Measurements from ENCODE around the gene HSD17B4.
"Not testable (repeated sequence)": the region's sequence is repeated elsewhere in the genome, so short reads cannot be mapped to it uniquely, and the experiment has no call there.

The HSD17B4 gene

DNA sequence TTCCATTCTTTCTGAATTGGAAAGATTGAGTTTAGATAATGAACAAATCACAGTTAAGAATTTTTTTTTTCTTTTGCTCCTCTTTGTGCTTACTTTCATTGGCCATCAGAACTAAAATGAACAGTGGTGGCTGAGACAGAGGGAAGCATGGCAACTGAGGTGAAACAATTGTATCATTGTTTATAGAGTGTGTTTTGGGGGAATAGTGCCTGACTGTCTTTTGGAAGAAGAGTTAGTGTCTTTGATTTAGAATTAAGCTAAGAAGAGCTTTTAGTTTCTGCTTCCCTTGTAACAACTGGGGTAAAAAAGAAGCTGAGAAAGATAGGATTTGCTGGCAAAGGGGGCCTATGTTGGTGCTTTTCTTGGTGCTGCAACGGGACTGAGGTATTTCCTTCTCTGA lies 24.0 kb downstream of the HSD17B4 start:
- Histone ChIP-seq H4K20me1 (ENCODE audit: insufficient read depth, low read length) (no peaks in the 10 kb centered on the region), H3K27me3 (ENCODE audit: insufficient read depth, low read length, poor library complexity) (no peaks in the 10 kb centered on the region), H3K27ac (ENCODE audit: low read length) (no peak overlapping the region), H3K9ac (ENCODE audit: low read depth, low read length) (no peak overlapping the region), H3K4me2 (ENCODE audit: insufficient read depth, low read length) (no peak overlapping the region), H3K4me1 (ENCODE audit: insufficient read depth, low read length) (no peaks in the 10 kb centered on the region), H3K4me3 (ENCODE audit: low read depth in 1 of 2, low read length in 2 of 2) (no peak overlapping the region), H3K36me3 (ENCODE audit: insufficient read depth, low read length) (peaks cover 57% of the 10 kb centered on the region; the same call in 1 of the 2 replicates), H3K9me3 (ENCODE audit: insufficient read depth, low read length, severe bottlenecking) (no peaks in the 10 kb centered on the region), H3K79me2 (ENCODE audit: insufficient read depth, low read length) (peaks cover 3% of the 10 kb centered on the region; the same call in 1 of the 2 replicates), H2AFZ (ENCODE audit: low read depth, low read length) (no peak overlapping the region)
- no peak for ATAC-seq (ENCODE audit: insufficient read depth, low read depth)
- DNase-seq, result no peak
- TF ChIP-seq EZH2 (IDR thresholded peaks at IDR 0.05; ENCODE audit: borderline replicate concordance, low read depth, low read length, severe bottlenecking), result no peak

DNA sequence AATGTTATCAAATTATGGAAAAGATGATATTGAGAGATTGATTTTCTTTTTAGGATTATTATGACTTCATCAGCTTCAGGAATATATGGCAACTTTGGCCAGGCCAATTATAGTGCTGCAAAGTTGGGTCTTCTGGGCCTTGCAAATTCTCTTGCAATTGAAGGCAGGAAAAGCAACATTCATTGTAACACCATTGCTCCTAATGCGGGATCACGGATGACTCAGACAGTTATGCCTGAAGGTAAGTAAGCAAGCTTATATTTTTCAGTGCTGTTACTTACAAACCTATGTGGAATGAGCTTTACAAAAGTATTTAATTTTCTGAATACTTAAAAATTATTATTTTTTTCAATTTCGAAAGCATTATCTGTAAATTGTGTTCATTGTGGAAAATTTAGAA lies 26.5 kb downstream of the HSD17B4 start:
- TF ChIP-seq, protein P1, sequence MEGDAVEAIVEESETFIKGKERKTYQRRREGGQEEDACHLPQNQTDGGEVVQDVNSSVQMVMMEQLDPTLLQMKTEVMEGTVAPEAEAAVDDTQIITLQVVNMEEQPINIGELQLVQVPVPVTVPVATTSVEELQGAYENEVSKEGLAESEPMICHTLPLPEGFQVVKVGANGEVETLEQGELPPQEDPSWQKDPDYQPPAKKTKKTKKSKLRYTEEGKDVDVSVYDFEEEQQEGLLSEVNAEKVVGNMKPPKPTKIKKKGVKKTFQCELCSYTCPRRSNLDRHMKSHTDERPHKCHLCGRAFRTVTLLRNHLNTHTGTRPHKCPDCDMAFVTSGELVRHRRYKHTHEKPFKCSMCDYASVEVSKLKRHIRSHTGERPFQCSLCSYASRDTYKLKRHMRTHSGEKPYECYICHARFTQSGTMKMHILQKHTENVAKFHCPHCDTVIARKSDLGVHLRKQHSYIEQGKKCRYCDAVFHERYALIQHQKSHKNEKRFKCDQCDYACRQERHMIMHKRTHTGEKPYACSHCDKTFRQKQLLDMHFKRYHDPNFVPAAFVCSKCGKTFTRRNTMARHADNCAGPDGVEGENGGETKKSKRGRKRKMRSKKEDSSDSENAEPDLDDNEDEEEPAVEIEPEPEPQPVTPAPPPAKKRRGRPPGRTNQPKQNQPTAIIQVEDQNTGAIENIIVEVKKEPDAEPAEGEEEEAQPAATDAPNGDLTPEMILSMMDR (IDR thresholded peaks at IDR 0.05; ENCODE audit: borderline replicate concordance, extremely low read depth, low read length, poor library complexity, severe bottlenecking), result no peak
- no peak for TF ChIP-seq EZH2 (IDR thresholded peaks at IDR 0.05; ENCODE audit: borderline replicate concordance, low read depth, low read length, severe bottlenecking)
- Histone ChIP-seq H3K79me2 (ENCODE audit: insufficient read depth, low read length) (no peaks in the 10 kb centered on the region), H4K20me1 (ENCODE audit: insufficient read depth, low read length) (no peaks in the 10 kb centered on the region), H3K9me3 (ENCODE audit: insufficient read depth, low read length, severe bottlenecking) (no peaks in the 10 kb centered on the region), H3K27me3 (ENCODE audit: insufficient read depth, low read length, poor library complexity) (no peaks in the 10 kb centered on the region), H3K36me3 (ENCODE audit: insufficient read depth, low read length) (peaks cover 70% of the 10 kb centered on the region; the same call in 1 of the 2 replicates), H3K4me1 (ENCODE audit: insufficient read depth, low read length) (no peaks in the 10 kb centered on the region), H3K4me2 (ENCODE audit: insufficient read depth, low read length) (no peak overlapping the region), H3K27ac (ENCODE audit: low read length) (no peak overlapping the region), H3K9ac (ENCODE audit: low read depth, low read length) (no peak overlapping the region), H2AFZ (ENCODE audit: low read depth, low read length) (no peak overlapping the region), H3K4me3 (ENCODE audit: low read depth in 1 of 2, low read length in 2 of 2) (no peak overlapping the region)
- no peak for ATAC-seq (ENCODE audit: insufficient read depth, low read depth)
- DNase-seq, result no peak

DNA sequence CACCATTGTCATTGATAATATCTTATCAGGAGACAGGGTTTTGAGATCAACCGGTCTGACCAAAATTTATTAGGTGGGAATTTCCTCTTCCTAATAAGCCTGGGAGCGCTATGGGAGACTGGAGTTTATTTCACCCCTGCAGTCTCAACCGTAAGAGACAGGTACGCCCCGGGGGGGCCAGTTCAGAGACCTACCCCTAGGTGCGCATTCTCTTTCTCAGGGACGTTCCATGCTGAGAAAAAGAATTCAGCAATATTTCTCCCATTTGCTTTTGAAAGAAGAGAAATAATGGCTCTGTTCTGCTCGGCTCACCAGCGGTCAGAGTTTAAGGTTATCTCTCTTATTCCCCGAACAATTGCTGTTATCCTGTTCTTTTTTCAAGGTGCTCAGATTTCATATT lies 28.3 kb downstream of the HSD17B4 start:
- not testable (repeated sequence) for H2AFZ ChIP-seq (ENCODE audit: low read depth, low read length); ATAC-seq (ENCODE audit: insufficient read depth, low read depth)

DNA sequence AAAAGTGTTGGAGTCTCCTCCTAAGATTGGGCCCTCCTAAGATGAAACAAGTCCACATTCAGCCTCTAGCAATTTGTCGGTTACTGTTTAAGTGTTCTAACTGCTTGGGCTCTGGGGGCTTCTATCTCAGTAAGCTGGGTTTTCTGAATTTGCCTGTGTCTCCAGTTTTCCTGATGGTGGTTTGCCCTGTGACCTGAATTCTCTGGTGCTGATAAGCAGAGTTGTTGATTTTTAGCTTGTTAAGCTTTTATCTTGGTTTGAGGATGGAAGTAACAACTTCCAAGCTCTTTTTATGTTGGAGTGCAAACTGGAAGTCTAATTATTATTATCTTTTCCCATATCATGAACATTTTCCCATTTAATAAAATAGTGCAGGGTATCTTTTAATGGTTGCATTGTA lies 30.9 kb downstream of the HSD17B4 start:
- ATAC-seq (ENCODE audit: insufficient read depth, low read depth), result no peak

More for the DNA sequence above, 28.3 kb downstream of the HSD17B4 start:
- H3K27ac ChIP-seq (ENCODE audit: low read length); H3K4me2 ChIP-seq (ENCODE audit: insufficient read depth, low read length); H3K9ac ChIP-seq (ENCODE audit: low read depth, low read length); H3K4me3 ChIP-seq (ENCODE audit: low read depth in 1 of 2, low read length in 2 of 2); H3K9me3 ChIP-seq (ENCODE audit: insufficient read depth, low read length, severe bottlenecking); H4K20me1 ChIP-seq (ENCODE audit: insufficient read depth, low read length); H3K79me2 ChIP-seq (ENCODE audit: insufficient read depth, low read length); H3K27me3 ChIP-seq (ENCODE audit: insufficient read depth, low read length, poor library complexity); DNase-seq; H3K4me1 ChIP-seq (ENCODE audit: insufficient read depth, low read length): not testable (repeated sequence)
- H3K36me3 ChIP-seq (ENCODE audit: insufficient read depth, low read length), result peaks cover 68% of the 10 kb centered on the region; the same call in 1 of the 2 replicates

More for the DNA sequence above, 30.9 kb downstream of the HSD17B4 start:
- Histone ChIP-seq H3K79me2 (ENCODE audit: insufficient read depth, low read length) (no peaks in the 10 kb centered on the region), H2AFZ (ENCODE audit: low read depth, low read length) (no peak overlapping the region), H3K4me1 (ENCODE audit: insufficient read depth, low read length) (no peaks in the 10 kb centered on the region), H3K27me3 (ENCODE audit: insufficient read depth, low read length, poor library complexity) (no peaks in the 10 kb centered on the region), H3K4me3 (ENCODE audit: low read depth in 1 of 2, low read length in 2 of 2) (no peak overlapping the region), H4K20me1 (ENCODE audit: insufficient read depth, low read length) (no peaks in the 10 kb centered on the region), H3K36me3 (ENCODE audit: insufficient read depth, low read length) (peaks cover 73% of the 10 kb centered on the region; the same call in 1 of the 2 replicates), H3K9me3 (ENCODE audit: insufficient read depth, low read length, severe bottlenecking) (no peaks in the 10 kb centered on the region), H3K27ac (ENCODE audit: low read length) (no peak overlapping the region), H3K4me2 (ENCODE audit: insufficient read depth, low read length) (no peak overlapping the region), H3K9ac (ENCODE audit: low read depth, low read length) (no peak overlapping the region)
- no peak for TF ChIP-seq EZH2 (IDR thresholded peaks at IDR 0.05; ENCODE audit: borderline replicate concordance, low read depth, low read length, severe bottlenecking)
- TF ChIP-seq, protein P1 (IDR thresholded peaks at IDR 0.05; ENCODE audit: borderline replicate concordance, extremely low read depth, low read length, poor library complexity, severe bottlenecking), result no peak
- DNase-seq, result no peak

Measured in DND-41 (cell line).